PC-3 (cell line): ENCODE measurements around the gene PDSS2. TPM values are rescaled to one million over a fixed set of nuclear protein-coding genes. Genes with fewer than 3 reads are reported as not detected.

ENCODE experiments used
- ATAC-seq: fragments of 200-7000 bp; cut with Tn5 transposase; 2 replicates; pipeline ENCODE4 v1.9.1; 2020; ENCODE audit warnings: mild to moderate bottlenecking, moderate library complexity
- BruUV-seq: library from RNA; stranded (reverse); fragments of 400-500 nt; replicated peaks from 2 replicates; lab custom pipeline; 2021; lab: Mats Ljungman, UMichigan
- CTCF ChIA-PET: fragments of 300-600 bp; sonication (Branson Sonifier 250); formaldehyde crosslinking; loops from one replicate; lab custom pipeline; 2022; ENCODE audit warnings: antibody characterized with exemption; lab: Charles Lee
- POLR2A ChIA-PET: fragments of 300-600 bp; sonication (Branson Sonifier 250); formaldehyde crosslinking; loops from one replicate; lab custom pipeline; 2022; ENCODE audit warnings: antibody characterized with exemption; ENCODE audit not compliant: unreplicated experiment; lab: Charles Lee
- DNase-seq: peaks from one replicate; pipeline ENCODE4 v3.0.0-alpha.2; 2015
- H2AFZ ChIP-seq: fragments of 300-600 bp; sonication (generic); 2 replicates; pipeline ENCODE4 v1.6.0; 2016; ENCODE audit warnings: antibody characterized with exemption, low read length
- H3F3A ChIP-seq: fragments of 300-600 bp; sonication (generic); one replicate; pipeline ENCODE4 v1.6.0; 2017; ENCODE audit warnings: antibody characterized with exemption, low read length, control low read depth, mild to moderate bottlenecking; ENCODE audit not compliant: unreplicated experiment
- H3K27ac ChIP-seq: fragments of 300-600 bp; sonication (generic); 2 replicates; pipeline ENCODE4 v1.5.1; 2016; ENCODE audit warnings: mild to moderate bottlenecking, low read length
- H3K27me3 ChIP-seq: fragments of 300-600 bp; sonication (generic); 2 replicates; pipeline ENCODE4 v1.6.1; 2016; ENCODE audit warnings: low read length, mixed read lengths
- H3K36me3 ChIP-seq: fragments of 300-600 bp; sonication (generic); 2 replicates; pipeline ENCODE4 v1.6.1; 2016; ENCODE audit warnings: low read depth, mixed run types, low read length, mixed read lengths
- H3K4me1 ChIP-seq: fragments of 300-600 bp; sonication (generic); 2 replicates; pipeline ENCODE4 v1.5.1; 2016; ENCODE audit warnings: low read length; ENCODE audit not compliant: insufficient read depth
- H3K4me2 ChIP-seq: fragments of 300-600 bp; sonication (generic); 2 replicates; pipeline ENCODE4 v1.6.0; 2016; ENCODE audit warnings: low read length
- H3K4me3 ChIP-seq: fragments of 300-600 bp; sonication (generic); 2 replicates; pipeline ENCODE4 v1.5.1; 2016; ENCODE audit warnings: mild to moderate bottlenecking, low read length, mixed read lengths
- H3K79me2 ChIP-seq: fragments of 300-600 bp; sonication (generic); 2 replicates; pipeline ENCODE4 v1.6.1; 2017; ENCODE audit warnings: low read length, mixed read lengths
- H3K9ac ChIP-seq: fragments of 300-600 bp; sonication (generic); 2 replicates; pipeline ENCODE4 v1.6.0; 2016; ENCODE audit warnings: mild to moderate bottlenecking, low read length
- H3K9me2 ChIP-seq: fragments of 300-600 bp; sonication (generic); replicated peaks from 2 replicates; pipeline ENCODE4 v1.6.1; 2016; ENCODE audit warnings: mixed run types, low read length, mixed read lengths
- H3K9me3 ChIP-seq: fragments of 300-600 bp; sonication (generic); 2 replicates; pipeline ENCODE4 v1.6.1; 2016; ENCODE audit warnings: low read length, mixed read lengths
- H4K20me1 ChIP-seq: fragments of 300-600 bp; sonication (generic); 2 replicates; pipeline ENCODE4 v1.6.1; 2016; ENCODE audit warnings: low read length, mixed read lengths
- EZH2 ChIP-seq: fragments of 300-600 bp; sonication (generic); IDR thresholded peaks from one replicate; pipeline ENCODE4 v1.6.1; 2017; ENCODE audit warnings: antibody characterized with exemption, mild to moderate bottlenecking, low read length; ENCODE audit not compliant: unreplicated experiment
- EZH2phosphoT487 ChIP-seq: fragments of 300-600 bp; sonication (generic); IDR thresholded peaks from 2 replicates; pipeline ENCODE4 v1.6.1; 2018; ENCODE audit warnings: mild to moderate bottlenecking, antibody characterized with exemption, low read length, borderline replicate concordance
- intact Hi-C: fragments of 100-400 bp; cut with micrococcal nuclease; formaldehyde crosslinking; loops from 2 replicates; pipeline ENCODE4 v1.9.0; 2023
- total RNA-seq: library from RNA; depleted of rRNA; stranded (reverse); fragments of >200 nt; gene quantifications from 2 replicates; pipeline ENCODE4 v1.2.3, GENCODE V29; 2014
- TF ChIP-seq, protein P1 (sequence below): fragments of 300-600 bp; sonication (generic); conservative IDR thresholded peaks from 2 replicates; pipeline ENCODE4 v1.5.1; 2017; ENCODE audit warnings: antibody characterized with exemption, low read depth, mild to moderate bottlenecking, low read length

The PDSS2 gene
- total RNA-seq, 1 experiment from 2014 or later: 6.6 TPM

DNA sequence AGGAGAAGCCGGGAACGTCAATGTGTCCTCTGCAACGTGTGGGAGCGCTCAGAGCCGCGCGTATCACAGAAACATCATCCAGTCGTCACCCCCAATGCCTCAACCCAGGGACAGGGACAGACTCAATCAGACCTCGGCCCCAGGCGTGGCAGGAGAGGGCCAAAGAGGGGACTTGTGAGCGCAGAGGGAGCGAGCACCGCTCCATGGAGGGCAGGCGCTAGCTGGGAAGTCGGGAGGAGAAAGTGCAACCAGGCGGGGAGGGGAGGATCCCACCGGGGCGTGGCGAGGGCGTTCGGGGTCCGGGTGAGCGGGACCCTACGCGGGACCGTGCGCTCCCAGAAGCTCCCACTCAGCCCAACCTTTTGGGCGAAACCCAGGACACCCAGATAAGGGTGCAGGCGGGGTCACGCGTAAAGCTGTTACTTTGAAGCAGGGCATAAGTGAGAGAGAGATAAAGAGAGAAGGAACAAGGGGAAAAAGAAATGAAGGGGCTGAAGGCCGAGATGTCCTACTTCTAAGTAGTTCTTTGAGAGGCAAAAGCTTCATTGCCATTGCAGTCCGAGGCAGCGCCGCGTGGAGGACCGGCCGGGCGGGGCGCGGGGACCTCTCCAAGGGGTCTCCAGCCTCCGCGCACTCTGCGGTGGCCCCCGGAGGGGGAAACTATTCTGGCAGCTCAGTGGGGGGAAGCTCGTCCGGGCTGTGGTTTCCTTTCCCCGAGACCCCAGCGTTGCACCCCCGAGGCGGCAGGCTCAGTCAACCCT, 29.7 kb upstream of the PDSS2 start:
- no TSS peak for BruUV-seq
- Histone ChIP-seq H3K4me1 (no peaks in the 10 kb centered on the region), H3K9me3 (no peaks in the 10 kb centered on the region), H3K4me2 (peak overlapping the region; percentile 80), H3F3A (no peaks in the 10 kb centered on the region), H4K20me1 (no peaks in the 10 kb centered on the region), H3K4me3 (peak overlapping the region; percentile 60), H3K9me2 (no peaks in the 10 kb centered on the region), H3K27ac (no peak overlapping the region), H3K27me3 (peaks cover 56% of the 10 kb centered on the region), H2AFZ (peak overlapping the region; percentile 73; the same call in 1 of the 2 replicates), H3K36me3 (no peaks in the 10 kb centered on the region), H3K79me2 (no peaks in the 10 kb centered on the region), H3K9ac (no peak overlapping the region)
- intact Hi-C loops: no loop called here
- ATAC-seq (no peak), DNase-seq (no peak)
- TF ChIP-seq, protein P1, sequence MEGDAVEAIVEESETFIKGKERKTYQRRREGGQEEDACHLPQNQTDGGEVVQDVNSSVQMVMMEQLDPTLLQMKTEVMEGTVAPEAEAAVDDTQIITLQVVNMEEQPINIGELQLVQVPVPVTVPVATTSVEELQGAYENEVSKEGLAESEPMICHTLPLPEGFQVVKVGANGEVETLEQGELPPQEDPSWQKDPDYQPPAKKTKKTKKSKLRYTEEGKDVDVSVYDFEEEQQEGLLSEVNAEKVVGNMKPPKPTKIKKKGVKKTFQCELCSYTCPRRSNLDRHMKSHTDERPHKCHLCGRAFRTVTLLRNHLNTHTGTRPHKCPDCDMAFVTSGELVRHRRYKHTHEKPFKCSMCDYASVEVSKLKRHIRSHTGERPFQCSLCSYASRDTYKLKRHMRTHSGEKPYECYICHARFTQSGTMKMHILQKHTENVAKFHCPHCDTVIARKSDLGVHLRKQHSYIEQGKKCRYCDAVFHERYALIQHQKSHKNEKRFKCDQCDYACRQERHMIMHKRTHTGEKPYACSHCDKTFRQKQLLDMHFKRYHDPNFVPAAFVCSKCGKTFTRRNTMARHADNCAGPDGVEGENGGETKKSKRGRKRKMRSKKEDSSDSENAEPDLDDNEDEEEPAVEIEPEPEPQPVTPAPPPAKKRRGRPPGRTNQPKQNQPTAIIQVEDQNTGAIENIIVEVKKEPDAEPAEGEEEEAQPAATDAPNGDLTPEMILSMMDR: no peak
- TF ChIP-seq EZH2: no peak
- no peak for TF ChIP-seq EZH2phosphoT487
- CTCF ChIA-PET: interaction anchor here (0.6 kb wide), 1 partner anchor 173 kb away, joined by 6 read pairs; no protein-coding TSS in a partner anchor
- POLR2A ChIA-PET: interaction anchor here (0.7 kb wide), 1 partner anchor 168 kb away, joined by 11 read pairs; no protein-coding TSS in a partner anchor

DNA sequence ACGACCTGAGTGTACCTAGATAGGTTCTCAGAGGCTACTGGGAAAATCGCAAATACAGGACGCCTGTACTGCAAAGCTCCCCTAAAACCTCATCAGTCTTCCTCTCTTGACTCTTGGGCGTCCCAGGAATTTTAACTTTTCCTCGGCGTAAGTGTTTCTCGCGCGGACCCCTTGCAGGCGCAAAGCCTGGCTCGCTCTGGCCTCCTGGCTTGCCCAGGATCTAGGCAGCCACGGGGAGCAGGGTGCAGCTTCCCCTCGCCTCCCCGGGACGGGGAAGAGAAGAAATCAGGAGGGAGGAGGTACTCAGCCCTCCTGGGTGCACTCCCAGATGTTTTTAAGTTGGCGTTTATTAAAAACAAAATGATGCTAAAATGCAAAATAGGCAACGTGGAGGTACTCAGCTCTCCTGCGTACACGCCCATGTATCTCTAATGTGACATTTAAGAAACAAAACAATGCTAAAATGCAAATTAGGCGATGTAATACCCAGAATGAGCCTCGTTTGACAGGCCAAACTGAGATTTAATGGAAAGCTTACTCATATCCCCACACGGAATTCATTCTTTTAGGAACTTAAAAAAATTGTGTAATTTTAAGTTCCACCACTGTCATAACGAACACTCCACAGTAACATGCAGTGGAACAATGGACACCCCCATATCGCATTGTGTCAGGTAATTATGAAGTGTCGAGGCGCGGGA, 29.0 kb upstream of the PDSS2 start:
- no peak overlapping the region for H3K4me3 ChIP-seq
- no peaks in the 10 kb centered on the region for H3F3A ChIP-seq
- DNase-seq: no peak
- H3K27me3 ChIP-seq: peaks cover 48% of the 10 kb centered on the region
- no peaks in the 10 kb centered on the region for H3K9me3 ChIP-seq
- intact Hi-C loops: no loop called here
- no peak overlapping the region for H2AFZ ChIP-seq
- no peak overlapping the region for H3K27ac ChIP-seq
- ATAC-seq: no peak
- H3K9me2 ChIP-seq: no peaks in the 10 kb centered on the region
- no peaks in the 10 kb centered on the region for H3K79me2 ChIP-seq
- H3K9ac ChIP-seq: no peak overlapping the region
- no peaks in the 10 kb centered on the region for H4K20me1 ChIP-seq
- no peak overlapping the region for H3K4me2 ChIP-seq
- no peaks in the 10 kb centered on the region for H3K4me1 ChIP-seq
- BruUV-seq: no TSS peak
- TF ChIP-seq EZH2phosphoT487: no peak
- no peak for TF ChIP-seq EZH2
- TF ChIP-seq, protein P1: no peak
- no peaks in the 10 kb centered on the region for H3K36me3 ChIP-seq
- CTCF ChIA-PET: no interaction called here
- POLR2A ChIA-PET: no interaction called here
